ENCODE data around the gene JMJD4. TPM values are rescaled to one million over a fixed set of nuclear protein-coding genes. Genes with fewer than 3 reads are reported as not detected.
A peak's percentile ranks its signal among the peaks of the same experiment; 100 is the strongest.

The JMJD4 gene
- total and polyA plus RNA-seq, 9 of the 15 experiments (the other 6 are each of a cell fraction or from before 2014, with no cell fraction given) = 1.4 to 42.6 (median 29.2) TPM

DNA sequence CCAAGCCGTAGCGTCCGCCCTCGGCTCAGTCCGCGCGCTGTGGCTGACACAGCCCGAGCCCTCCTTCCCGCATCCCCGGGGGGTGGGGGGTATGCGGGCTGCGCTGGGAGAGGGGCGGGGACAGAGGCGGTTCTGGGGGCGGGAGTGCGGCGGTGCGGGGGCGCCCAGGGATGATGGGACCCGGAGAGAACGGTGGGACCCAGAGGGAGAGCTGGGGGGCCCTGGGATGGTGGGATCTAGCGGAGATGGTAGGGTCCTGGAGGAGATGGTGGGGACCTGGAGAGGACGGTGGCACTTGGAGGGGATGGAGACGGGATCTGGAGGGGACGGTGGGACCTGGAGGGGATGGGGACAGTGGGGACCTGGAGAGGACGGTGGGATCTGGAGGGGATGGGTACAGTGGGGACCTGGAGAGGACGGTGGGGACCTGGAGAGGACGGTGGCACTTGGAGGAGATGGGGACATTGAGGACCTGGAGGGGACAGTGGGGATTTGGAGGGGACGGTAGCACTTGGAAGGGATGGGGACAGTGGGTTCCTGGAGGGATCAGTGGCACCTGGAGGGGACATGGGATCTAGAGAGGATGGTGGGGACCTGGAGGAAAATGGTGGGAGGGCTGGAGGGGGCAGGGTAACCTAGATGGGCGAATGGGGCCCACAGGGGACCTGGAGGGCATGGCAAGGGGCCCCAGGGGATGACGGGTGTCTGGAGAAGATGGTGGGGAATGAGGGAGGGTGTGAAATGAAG is 610 bp upstream of the JMJD4 start (continued):
- TF ChIP-seq, protein P1, sequence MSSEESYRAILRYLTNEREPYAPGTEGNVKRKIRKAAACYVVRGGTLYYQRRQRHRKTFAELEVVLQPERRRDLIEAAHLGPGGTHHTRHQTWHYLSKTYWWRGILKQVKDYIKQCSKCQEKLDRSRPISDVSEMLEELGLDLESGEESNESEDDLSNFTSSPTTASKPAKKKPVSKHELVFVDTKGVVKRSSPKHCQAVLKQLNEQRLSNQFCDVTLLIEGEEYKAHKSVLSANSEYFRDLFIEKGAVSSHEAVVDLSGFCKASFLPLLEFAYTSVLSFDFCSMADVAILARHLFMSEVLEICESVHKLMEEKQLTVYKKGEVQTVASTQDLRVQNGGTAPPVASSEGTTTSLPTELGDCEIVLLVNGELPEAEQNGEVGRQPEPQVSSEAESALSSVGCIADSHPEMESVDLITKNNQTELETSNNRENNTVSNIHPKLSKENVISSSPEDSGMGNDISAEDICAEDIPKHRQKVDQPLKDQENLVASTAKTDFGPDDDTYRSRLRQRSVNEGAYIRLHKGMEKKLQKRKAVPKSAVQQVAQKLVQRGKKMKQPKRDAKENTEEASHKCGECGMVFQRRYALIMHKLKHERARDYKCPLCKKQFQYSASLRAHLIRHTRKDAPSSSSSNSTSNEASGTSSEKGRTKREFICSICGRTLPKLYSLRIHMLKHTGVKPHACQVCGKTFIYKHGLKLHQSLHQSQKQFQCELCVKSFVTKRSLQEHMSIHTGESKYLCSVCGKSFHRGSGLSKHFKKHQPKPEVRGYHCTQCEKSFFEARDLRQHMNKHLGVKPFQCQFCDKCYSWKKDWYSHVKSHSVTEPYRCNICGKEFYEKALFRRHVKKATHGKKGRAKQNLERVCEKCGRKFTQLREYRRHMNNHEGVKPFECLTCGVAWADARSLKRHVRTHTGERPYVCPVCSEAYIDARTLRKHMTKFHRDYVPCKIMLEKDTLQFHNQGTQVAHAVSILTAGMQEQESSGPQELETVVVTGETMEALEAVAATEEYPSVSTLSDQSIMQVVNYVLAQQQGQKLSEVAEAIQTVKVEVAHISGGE (CRISPR knock-in tag; IDR thresholded peaks at IDR 0.05) = no peak; a peak in 1 of 6 replicates
- TF ChIP-seq BRCA1 (IDR thresholded peaks at IDR 0.05) = no peak
- TF ChIP-seq BRCA1 (CRISPR knock-in tag; IDR thresholded peaks at IDR 0.05) = peak; percentile 22; the same call in 1 of the 2 replicates
- TF ChIP-seq, protein P2, sequence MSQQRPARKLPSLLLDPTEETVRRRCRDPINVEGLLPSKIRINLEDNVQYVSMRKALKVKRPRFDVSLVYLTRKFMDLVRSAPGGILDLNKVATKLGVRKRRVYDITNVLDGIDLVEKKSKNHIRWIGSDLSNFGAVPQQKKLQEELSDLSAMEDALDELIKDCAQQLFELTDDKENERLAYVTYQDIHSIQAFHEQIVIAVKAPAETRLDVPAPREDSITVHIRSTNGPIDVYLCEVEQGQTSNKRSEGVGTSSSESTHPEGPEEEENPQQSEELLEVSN (IDR thresholded peaks at IDR 0.05; ENCODE audit: borderline replicate concordance in 1 of 2, extremely low read depth in 1 of 2, insufficient read depth in 1 of 2, insufficient read length in 1 of 2, low read depth in 1 of 2, low read length in 1 of 2, poor library complexity in 1 of 2, severe bottlenecking in 1 of 2) = peak in 1 of 2 experiments; percentile 10
